OCI-LY3 (cell line): ENCODE results near the gene NTN4.

Experiments used
- EZH2phosphoT487 ChIP-seq: fragments of 200-600 bp; shearing (Covaris generic); IDR thresholded peaks from 2 replicates; pipeline ENCODE4 v1.6.1; 2018; ENCODE audit warnings: antibody characterized with exemption, mixed run types, low read depth
- TF ChIP-seq, protein P1 (sequence below): fragments of 200-600, 300-600 bp; sonication (generic); IDR thresholded peaks from 2 replicates; pipeline ENCODE4 v1.5.1; 2014; ENCODE audit warnings: antibody characterized with exemption, low read length, low read depth

DNA sequence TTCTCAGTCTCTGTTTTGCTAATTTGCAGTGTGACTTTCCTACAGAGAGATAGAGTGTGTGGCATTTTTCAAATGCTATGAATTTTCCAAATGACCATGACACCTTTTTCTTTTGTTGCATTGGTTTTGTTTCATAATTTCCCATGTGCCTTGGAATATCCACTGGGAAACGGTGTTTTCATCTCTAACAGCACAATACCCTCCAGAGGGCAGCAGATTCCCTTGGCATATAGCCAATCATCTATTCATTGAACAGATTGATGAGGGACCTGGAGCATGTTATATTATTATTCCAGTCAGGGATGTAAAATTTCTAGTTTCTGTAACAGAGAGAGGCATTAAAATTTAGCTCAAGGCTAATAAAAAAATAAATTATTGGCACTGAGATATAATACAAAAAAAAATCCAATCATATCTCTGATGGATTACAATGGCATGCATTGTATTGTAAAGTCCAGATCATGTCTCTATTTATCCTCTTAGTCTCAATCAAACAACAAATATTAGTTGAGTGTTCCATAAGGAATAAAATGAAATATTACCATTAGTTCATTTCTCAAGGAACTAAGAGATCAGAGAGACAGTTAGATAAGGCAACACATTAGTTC, 29.6 kb upstream of the NTN4 start:
- TF ChIP-seq, protein P1, sequence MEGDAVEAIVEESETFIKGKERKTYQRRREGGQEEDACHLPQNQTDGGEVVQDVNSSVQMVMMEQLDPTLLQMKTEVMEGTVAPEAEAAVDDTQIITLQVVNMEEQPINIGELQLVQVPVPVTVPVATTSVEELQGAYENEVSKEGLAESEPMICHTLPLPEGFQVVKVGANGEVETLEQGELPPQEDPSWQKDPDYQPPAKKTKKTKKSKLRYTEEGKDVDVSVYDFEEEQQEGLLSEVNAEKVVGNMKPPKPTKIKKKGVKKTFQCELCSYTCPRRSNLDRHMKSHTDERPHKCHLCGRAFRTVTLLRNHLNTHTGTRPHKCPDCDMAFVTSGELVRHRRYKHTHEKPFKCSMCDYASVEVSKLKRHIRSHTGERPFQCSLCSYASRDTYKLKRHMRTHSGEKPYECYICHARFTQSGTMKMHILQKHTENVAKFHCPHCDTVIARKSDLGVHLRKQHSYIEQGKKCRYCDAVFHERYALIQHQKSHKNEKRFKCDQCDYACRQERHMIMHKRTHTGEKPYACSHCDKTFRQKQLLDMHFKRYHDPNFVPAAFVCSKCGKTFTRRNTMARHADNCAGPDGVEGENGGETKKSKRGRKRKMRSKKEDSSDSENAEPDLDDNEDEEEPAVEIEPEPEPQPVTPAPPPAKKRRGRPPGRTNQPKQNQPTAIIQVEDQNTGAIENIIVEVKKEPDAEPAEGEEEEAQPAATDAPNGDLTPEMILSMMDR = peak; percentile 56
- TF ChIP-seq EZH2phosphoT487 = no peak
